Measurements from ENCODE around the gene SGMS1. TPM values are rescaled to one million over a fixed set of nuclear protein-coding genes. Genes with fewer than 3 reads are reported as not detected.

Gene SGMS1
- total and polyA plus RNA-seq, 3 donors from 2014 or later: 30.6 to 90.9 (median 63.2) TPM

- no peaks in the 10 kb centered on the region for H3K9me3 ChIP-seq
- H3K27me3 ChIP-seq: no peaks in the 10 kb centered on the region
- peaks cover 4% of the 10 kb centered on the region for H3K4me1 ChIP-seq
- H3K36me3 ChIP-seq (ENCODE audit: low read depth, missing control alignments): no peaks in the 10 kb centered on the region
- DNase-seq: peak; percentile 46
- no peak overlapping the region for H3K27ac ChIP-seq
- WGBS, 2 donors: 50 to 58% methylated on average over 12 to 13 of the region's 13 CpGs
- H3K4me3 ChIP-seq: no peak overlapping the region
- intact Hi-C loops (cut with DNase I; ENCODE audit: low total_unique reads): no loop called here
- TF ChIP-seq POLR2A (IDR thresholded peaks at IDR 0.05): no peak
- TF ChIP-seq CTCF (IDR thresholded peaks at IDR 0.05): no peak
Measured at GRCh38 chr10:50326757-50327701, 296.7 kb downstream of the SGMS1 start.

GRCh38 chr10:50326172-50326555 lies 297.6 kb downstream of the SGMS1 start:
- no peak for TF ChIP-seq CTCF (IDR thresholded peaks at IDR 0.05)
- no peak for TF ChIP-seq POLR2A (IDR thresholded peaks at IDR 0.05)
- H3K27ac ChIP-seq: no peak overlapping the region
- peaks cover 4% of the 10 kb centered on the region for H3K4me1 ChIP-seq
- no peaks in the 10 kb centered on the region for H3K9me3 ChIP-seq
- no peaks in the 10 kb centered on the region for H3K36me3 ChIP-seq (ENCODE audit: low read depth, missing control alignments)
- H3K27me3 ChIP-seq: no peaks in the 10 kb centered on the region
- intact Hi-C loops (cut with DNase I; ENCODE audit: low total_unique reads): no loop called here
- H3K4me3 ChIP-seq: no peak overlapping the region
- no peak for DNase-seq

GRCh38 chr10:50325449-50326171 lies 298.1 kb downstream of the SGMS1 start:
- intact Hi-C loops (cut with DNase I; ENCODE audit: low total_unique reads): no loop called here
- WGBS, 2 donors: 66 to 82% methylated on average over 6 of the region's 6 CpGs
- Histone ChIP-seq H3K9me3 (no peaks in the 10 kb centered on the region), H3K4me1 (peaks cover 4% of the 10 kb centered on the region), H3K27ac (no peak overlapping the region), H3K27me3 (no peaks in the 10 kb centered on the region), H3K4me3 (no peak overlapping the region), H3K36me3 (ENCODE audit: low read depth, missing control alignments) (no peaks in the 10 kb centered on the region)
- no peak for DNase-seq
- TF ChIP-seq POLR2A (IDR thresholded peaks at IDR 0.05) (no peak), CTCF (IDR thresholded peaks at IDR 0.05) (no peak)

GRCh38 chr10:50324680-50325393 lies 298.9 kb downstream of the SGMS1 start:
- 86 to 89% methylated on average over 4 of the region's 4 CpGs for WGBS, 2 donors
- H3K27ac ChIP-seq: no peak overlapping the region
- no peaks in the 10 kb centered on the region for H3K9me3 ChIP-seq
- no peaks in the 10 kb centered on the region for H3K36me3 ChIP-seq (ENCODE audit: low read depth, missing control alignments)
- intact Hi-C loops (cut with DNase I; ENCODE audit: low total_unique reads): no loop called here
- no peak for DNase-seq
- H3K4me3 ChIP-seq: no peak overlapping the region
- no peak for TF ChIP-seq POLR2A (IDR thresholded peaks at IDR 0.05)
- TF ChIP-seq CTCF (IDR thresholded peaks at IDR 0.05): no peak
- H3K4me1 ChIP-seq: peaks cover 4% of the 10 kb centered on the region
- no peaks in the 10 kb centered on the region for H3K27me3 ChIP-seq

Measured in testis (tissue), 3 donors.